HG02759 (cell line): ENCODE data around the gene MT1M.
"Not testable (repeated sequence)": the region's sequence is repeated elsewhere in the genome, so short reads cannot be mapped to it uniquely, and the experiment has no call there.

Experiments used
- ATAC-seq: cut with Tn5 transposase; IDR thresholded peaks from one replicate; pipeline ENCODE4 v1.9.1; 2021; ENCODE audit warnings: mild to moderate bottlenecking, moderate library complexity; ENCODE audit not compliant: unreplicated experiment

Gene MT1M

DNA sequence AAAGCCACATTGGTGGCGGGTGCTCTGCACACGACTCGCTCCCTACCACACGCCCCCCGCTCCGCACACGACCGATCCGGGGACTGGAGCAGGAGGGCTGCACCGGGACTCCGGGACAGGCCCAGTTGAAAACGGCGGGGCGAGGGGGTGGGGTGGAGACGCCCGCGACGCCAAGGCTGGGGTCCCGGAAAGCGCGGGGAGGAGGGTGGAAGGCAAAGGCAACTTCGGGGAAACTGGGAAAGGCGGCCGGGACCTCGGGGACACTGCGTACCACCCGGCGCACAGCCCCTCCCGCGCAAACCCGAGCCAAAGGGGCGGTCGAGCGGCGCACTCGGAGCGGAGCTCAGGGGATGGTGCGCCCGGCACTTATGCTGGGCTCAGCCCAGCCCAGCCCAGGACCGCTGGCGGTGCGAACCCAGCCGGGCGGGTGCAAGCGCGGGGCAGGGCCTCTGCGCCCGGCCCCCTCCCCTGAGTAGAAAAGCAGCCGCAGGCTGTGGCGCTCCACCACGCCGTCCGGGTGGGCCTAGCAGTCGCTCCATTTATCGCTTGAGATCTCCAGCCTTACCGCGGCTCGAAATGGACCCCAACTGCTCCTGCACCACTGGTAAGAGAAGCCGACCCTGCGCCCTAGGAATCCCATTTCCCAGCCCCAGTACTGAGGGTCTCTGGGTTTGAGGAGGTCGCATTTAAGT is at the start of gene MT1M:
Gene MT1M, plus strand, starts transcription at position 504 of the 692 bp plus-strand sequence. Its CDS starts 73 bp downstream, at position 577.
- no peak for ATAC-seq

DNA sequence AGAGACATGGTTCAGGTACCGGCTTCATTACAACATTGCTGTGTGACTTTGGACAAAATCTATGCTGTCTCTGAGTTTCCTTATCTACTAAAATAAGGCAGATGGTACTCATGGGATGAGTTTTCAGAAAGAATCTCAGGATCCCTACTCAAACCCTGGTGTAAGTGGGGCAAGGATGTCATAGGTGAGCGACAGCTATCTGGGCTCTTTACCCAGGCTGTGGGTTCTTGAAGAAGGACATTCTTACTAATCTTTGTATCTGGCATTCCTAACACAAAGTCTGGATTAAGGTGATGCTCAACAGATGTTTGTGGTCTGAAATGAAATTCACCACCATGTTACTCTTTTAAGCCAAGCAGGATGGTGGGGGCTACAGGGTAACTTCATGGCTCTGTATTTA is 49.5 kb upstream of the MT1M start:
- not testable (repeated sequence) for ATAC-seq

DNA sequence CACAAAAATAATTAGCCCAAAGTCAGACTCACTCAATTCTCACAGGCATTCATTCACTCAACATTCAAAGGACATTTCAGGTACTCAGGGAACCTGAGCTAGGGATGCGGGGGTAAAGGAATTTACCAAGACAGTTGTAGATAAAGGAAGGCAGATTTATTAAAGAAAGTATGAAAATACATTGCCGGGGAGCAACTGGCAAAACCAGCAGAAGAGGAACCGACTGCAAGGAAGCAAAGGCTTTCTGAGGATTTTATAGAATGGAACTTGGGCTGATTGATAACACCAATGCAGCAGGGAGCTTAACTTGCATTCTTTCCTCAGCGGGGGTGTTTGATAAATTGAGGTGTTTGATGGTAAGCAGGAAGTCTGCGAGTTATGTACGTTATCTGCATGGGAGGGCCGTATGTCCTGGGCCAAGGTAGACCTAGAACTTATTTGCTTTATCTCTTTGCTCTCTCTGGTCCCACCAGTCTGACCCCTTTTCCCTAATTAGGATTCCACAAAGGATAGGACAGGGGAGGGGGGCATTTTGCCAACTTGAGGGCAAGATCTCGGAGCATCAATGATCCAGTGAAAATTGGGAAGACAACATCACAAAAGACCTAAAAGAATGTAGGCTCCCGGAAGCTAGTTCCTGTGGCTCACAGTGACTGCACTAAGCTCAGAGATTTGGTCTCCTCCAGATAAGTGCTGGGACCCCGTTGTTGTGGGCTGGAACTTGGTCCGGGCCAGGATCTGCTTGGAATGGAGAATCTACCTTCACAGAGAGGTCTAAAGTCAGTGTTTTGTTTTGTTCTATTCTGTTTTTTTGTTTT is 48.9 kb upstream of the MT1M start:
- ATAC-seq, result no peak

DNA sequence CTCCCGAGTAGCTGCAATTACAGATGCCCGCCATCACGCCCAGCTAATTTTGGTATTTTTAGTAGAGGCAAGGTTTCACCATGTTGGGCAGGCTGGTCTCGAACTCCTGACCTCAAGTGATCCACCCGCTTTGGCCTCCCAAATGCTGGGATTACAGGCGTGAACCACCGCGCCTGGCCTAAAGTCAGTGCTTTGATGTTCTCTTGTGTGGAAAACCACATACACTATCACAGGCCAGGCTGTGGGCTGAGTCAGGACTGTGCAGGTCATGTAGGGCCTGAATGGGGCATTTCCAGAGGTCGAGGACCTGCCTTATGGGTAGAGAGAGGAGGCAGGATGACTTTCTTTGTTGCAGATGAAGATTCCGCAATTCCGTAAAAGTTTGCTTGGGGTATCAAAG is 48.2 kb upstream of the MT1M start:
- no peak for ATAC-seq

DNA sequence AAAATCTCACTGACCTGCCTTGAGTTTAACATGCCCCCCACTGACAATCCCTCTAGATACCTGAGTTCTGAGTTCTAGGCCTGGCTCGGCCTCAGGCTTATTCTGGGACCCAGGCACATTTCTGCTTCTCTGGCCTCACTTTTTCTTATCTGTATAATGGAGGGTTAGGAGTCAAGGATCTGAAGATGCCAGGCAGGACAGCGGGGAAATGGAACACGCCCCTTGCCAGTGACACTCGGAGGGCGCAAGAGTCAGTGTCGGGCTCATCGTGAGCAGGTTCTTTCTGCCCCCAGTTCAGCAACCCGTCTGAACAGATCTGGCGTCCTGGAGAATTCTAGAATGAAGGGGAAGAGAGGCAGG is 43.7 kb upstream of the MT1M start:
- ATAC-seq, result no peak

DNA sequence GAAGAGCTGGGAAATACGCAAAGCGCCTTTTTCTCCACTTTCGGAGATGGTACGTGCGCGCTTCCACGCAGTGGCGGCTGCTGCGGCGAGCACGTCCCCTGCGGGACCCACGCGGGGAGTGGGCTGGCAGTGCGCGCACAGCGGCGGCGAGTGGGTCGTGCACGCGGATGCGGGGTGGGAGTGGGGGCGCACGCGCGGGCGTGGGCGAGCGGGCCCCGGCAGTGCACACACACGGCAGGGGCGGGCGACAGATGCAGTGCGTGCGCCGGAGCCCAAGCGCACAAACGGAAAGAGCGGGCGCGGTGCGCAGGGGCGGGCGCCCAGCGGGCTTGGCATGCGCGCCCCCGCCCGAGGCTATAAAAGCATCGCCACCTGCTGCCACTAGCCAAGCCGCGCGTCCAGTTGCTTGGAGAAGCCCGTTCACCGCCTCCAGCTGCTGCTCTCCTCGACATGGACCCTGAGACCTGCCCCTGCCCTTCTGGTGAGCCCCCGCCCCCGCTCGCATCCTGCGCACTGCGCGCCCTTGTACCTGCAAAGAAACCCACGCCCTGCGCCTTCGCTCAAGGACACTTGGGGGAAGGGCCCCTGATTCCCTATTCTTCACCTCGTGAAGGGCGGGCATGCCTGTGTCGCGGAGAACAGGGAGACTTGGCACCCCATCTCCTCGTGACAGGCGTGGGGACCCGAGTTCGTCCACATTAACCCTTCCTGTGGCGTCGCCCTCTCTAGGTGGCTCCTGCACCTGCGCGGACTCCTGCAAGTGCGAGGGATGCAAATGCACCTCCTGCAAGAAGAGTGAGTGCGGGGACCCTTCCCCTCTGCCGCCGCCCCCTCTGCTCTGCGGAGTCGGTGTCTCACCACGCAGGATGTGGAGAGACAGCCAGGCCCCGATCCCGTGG is 43.1 kb upstream of the MT1M start, which contains the start of gene MT3:
Gene MT3, plus strand, starts transcription at position 388 of the 899 bp plus-strand sequence. Its CDS starts 63 bp downstream, at position 451.
- no peak for ATAC-seq

DNA sequence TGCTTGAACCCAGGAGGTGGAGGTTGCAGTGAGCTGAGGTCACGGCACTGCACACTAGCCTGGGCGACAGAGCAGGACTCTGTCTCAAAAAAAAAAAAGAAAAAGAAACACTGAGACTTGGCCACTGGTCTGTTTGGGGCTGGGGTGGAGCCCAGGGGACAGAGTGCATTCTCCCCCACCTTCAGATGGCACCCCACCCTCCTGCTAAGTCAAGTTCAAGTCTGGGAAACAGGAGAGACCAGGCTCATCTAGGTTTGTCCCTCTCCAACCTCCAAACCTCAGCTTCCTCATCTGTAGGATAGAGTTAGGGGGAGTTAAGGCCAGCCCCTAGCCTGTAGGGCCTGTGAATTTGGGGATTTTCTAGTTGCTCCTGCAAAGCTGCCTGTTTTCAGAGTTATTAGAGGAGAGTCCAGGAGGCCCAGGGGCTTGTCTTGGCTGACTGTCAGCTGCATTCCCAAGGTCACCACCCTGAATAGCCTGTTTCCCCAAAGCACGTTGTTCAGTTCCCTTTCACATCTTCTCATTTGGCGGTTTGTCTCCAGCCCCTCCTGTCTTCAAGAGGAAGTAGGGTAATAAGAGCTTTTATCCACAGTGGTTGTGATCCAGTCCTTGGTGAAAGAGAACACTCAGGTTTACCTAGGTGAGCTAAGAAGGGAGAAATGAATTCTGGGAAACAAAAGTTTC is 40.9 kb upstream of the MT1M start:
- no peak for ATAC-seq

DNA sequence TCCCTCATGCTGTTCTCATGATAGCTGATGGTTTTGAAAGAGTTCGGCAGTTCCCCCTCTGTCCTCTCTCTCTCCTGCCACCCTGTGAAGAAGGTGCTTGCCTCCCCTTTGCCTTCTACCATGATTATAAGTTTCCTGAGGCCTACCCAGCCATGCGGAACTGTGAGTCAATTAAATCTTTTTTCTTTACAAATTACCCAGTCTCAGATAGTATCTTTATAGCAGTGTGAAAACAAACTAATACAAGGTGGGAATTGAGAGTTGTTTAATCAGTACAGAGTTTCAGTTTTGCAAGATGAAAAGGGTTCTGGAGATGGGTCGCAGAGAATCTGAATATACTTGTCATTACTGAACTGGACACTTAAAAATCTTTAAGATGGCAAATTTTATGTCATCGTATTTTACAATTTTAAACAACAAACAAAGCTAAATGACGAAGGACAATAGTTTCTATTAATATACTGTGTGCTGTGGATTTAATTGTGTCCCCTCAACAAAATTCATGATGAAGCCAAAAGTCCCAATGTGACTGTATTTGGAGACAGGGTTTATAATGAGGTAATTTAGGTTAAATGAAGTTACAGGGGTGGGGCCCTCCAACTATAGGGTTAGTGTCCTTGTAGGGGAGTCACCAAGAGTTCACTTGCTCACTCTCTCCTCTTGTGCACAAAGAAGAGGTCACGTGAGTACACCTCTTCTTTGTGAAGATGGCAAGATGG is 38.7 kb upstream of the MT1M start:
- no peak for ATAC-seq

DNA sequence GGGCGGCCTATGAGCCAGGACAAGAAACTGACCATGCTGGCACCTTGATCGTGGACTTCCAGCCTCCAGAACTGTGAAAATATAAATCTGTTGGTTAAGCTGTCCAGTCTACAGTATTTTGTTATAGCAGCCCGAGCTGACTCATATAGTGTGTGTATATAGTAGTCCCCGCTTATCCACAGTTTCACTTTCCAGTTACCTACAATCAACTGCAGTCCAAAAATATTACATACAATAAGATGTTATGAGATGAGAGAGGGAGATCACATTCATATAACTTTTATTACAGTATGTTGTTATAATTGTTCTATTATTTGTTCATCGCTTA is 38.2 kb upstream of the MT1M start:
- ATAC-seq, result no peak

DNA sequence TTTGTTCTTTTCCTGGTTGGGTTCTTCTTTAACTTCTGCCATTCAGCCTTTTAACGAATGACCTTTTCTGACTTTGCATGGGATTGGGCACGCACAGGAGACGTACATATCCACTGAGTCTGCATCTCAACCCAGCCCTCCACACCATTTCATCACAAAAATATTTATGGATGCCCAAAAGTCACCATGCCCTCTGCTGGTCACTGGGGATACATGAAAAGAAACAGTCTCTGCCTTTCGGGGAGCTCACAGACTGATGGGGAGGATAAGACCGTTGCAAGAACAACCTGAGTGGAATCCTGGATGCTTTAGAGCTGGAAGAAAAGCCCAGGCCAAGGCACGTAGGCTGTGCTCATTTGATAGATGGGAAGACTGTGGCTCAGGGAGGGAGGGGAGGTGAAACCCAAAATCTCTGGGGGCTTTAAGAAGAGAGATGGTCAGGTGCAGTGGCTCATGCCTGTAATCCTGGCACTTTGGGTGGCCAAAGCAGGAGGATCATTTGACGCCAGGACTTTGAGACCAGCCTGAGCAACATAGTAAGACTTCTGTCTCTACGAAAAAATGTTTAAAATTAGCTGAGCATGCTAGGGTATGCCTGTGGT is 32.0 kb upstream of the MT1M start:
- ATAC-seq, result no peak

DNA sequence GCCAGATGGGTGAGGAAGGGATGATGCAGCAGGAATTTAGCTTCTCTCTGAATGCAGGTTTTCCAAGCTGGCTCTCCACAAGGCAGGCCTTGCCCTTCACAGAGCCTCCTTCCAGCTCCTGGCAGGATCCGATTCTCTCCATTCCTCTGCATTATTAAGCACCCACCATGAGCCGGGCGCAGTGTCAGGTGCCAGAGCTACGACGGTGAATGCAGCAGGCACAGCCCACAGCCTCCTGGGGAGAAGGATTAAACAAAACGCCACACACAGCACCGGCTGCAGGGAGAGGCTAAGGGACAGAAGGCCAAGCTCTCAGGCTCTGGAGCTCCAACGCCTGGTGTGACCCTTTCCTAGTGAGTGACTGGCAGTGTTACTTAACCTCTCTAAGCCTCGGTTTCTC is 31.1 kb upstream of the MT1M start:
- ATAC-seq, result no peak

DNA sequence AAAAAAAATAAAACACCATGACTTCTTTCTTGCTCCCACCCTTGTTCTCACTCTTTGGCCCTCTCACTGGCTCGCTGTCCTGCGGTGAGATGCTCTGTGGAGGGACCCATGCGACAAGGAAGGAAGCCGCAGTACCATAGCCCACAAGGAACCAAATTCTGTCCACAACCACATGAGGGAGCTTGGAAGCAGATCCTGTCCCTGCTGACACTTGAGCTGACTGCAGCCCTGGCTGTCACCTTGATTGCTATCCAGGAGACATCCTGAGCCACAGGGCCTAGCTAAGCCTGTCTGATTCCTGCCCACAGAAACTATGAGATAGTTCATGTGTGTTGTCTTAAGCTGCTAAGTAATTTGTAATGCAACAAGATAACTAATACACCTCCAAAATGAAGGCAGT is 28.9 kb upstream of the MT1M start:
- ATAC-seq, result no peak

DNA sequence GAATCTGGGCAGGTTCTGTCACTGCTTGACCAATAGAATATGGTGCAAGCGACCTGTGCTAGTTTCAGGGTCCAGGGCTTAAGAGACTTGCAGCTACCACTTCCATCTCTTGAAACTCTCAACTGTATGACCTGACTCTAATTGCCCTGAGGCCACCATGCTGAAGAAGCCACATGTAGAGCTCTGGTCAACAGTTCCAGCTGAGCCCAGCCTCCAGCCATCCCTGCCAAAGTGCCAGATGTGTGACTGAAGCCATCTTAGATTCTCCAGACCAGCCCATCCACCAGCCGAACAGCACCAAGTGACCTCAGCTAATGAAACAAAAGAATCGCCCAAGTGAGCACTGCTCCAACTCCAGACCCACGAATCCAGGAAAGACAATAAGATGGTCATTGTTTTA is 27.5 kb upstream of the MT1M start:
- no peak for ATAC-seq

DNA sequence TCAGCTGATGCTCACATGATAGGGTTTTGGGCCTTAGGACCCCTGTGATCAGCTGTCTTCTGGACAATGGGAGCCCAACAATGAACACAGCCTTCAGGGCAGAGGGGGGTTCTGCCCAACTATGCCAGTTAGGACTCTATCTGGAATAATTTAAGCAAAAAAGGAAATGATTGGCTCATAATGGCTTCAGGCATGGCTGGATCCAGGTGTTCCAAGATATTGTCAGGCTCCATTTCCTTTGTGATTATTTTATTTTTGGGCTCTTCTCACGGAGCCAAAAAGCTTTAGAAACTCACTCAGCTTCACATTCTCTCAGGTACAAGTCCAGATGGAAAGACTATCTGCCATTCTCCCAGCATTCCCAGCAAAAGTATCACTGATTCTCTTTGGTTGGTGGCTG is 27.0 kb upstream of the MT1M start:
- ATAC-seq, result no peak

DNA sequence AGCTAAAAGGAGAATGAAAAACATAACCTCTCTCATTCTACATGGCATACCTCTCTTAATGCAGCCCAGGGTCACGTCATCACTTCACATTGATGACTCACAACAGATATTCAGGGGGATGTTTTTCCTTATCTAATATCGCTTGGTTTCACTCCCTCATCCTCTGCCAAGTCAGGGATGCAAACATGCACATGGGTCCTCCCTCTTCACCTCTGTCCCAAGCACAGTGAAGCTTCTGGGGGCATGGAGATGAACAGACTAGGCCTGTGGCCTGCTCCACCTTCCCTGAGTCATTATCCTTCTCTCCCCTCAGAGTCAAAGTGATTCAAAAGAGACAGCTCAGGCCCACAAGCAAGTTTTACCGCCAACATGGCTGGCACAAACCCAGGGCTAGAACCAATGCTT is 26.4 kb upstream of the MT1M start:
- no peak for ATAC-seq

DNA sequence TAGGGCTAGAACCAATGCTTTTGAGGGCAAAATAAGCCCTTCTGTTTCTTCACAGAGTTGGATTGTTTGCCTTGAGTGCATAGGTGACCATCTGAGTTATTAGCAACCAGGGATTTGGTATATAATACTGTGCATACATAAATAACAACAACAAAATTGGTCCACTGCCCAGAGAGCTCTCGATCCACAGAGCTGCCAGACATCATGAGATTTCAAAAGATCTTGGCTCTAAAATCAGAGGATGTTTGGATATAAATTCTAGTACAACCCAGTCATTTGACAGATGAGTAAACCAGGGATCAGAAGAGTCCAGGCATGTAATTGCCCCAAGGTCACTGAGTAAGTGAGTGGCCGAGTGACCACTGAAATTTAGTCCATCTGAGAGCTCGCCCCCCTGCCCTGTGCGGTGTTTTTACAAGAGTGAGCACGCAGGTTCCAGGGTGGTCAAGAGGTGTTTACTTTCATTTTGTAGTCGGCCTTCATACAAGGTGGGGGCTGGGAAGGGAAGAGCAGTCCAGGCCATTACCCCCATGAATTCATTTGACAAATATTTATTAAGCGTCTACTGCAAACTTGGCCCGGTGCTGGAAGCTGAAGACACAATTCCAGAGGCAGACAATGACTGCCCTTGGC is 25.9 kb upstream of the MT1M start:
- no peak for ATAC-seq

DNA sequence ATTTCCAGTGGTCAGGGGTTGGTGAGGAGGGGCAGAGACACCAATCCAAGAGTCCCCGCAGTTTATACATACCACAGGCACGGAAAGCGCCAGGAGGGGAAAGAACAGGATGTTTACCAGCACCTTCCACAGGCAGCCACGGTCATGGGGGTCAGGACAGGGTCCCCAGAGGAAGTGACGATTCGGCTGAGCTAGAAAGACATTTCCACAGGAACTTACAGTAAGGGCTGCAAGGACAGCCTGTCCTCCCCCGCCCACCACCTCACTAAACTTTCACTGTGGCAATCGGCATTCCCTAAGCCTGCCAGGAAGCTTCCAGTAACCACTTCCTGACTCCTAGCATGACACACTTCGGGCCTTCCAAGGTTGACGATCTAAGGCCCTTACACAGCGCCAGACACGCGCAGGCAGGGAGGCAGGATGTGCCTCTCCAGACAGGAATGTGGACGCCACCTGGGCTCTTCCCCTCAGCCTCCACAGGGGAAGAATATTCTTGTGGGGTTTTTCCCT is 25.3 kb upstream of the MT1M start:
- ATAC-seq, result no peak

DNA sequence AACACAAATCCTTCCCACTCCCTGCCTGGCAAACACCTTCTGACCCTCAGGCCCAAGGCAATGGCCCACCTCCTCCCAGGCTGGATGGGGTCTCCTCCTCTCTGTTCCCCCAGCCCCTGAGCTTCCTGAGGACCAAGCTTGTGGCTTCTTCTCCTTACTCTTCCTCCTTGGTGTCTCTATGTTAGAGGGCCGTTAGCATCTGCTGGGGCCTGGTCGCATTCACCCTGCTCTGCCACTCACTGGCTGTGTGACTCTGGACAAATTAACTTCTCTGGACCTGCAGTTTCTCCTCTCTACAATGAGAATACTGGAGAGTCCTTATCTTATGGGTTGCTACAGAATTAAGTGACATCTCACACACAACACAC is 24.8 kb upstream of the MT1M start:
- ATAC-seq, result no peak
